Activated T-cell treated with anti-CD3 and anti-CD28 coated beads for 1 hour (primary cell): ENCODE data around the gene METRNL.

Experiments used
- DNase-seq: peaks from one replicate; pipeline ENCODE4 v3.0.0-alpha.2; 2020; ENCODE audit warnings: low read depth

The METRNL gene

DNA sequence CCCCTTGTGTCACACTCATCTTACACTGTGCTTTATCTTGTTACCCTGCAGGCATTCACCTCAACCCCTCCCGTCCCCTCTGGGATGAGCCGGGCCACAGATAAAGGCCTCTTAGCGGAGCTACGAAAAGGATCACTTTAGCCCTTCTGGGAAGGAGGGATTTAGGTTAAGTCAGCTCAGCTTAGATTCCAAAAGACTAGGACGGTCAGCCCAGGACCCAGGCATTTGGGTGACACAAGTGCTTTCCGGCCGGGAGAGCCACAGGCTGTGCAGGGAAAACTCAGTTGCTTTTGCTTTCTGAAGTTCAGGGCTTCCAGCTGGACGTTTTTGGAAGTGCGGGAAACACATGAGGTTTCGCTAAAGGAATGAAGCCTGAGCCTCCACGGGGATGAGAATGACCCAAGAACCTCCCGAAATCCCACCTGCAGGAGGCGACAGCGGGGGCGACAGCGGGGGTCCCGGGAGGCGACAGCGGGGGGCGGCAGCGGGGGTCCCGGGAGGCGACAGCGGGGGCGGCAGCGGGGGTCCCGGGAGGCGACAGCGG, 11.6 kb upstream of the METRNL start:
- no peak for DNase-seq

DNA sequence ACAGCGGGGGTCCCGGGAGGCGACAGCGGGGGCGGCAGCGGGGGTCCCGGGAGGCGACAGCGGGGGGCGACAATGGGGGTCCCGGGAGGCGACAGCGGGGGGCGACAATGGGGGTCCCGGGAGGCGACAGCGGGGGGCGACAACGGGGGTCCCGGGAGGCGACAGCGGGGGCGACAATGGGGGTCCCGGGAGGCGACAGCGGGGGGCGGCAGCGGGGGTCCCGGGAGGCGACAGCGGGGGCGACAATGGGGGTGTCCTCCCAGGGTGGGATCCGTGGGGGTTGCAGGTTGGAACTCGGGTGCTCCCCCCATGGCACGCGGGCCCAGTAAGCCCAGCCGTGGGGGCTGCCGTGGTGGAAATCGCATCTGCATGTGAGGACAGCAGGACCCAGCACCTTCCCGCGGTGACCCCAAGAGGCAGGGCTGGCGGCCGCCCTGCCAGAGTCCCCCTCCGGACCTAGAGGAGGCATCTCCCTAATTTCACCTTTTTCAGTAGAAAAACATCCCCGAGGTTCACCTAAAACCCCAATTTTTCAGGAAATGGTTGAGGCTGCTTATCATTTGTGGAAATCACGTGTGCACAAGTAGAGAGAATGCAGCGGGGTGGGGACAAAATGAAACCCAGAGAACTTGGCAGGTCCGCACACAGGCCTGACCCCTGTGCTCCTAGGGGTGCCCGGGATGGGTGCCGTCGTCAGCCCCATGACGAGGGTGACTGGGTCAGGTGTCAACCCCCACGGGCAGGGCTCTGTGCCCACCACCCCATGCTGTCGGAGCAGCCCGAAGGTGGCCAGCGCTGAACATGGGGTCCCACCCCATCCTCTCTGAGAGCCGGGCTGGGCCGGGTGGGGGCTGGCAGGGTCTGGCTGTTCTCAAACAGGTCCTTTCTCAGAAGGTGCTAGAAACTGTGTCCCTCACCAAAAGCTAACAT, 10.5 kb upstream of the METRNL start:
- no peak for DNase-seq

DNA sequence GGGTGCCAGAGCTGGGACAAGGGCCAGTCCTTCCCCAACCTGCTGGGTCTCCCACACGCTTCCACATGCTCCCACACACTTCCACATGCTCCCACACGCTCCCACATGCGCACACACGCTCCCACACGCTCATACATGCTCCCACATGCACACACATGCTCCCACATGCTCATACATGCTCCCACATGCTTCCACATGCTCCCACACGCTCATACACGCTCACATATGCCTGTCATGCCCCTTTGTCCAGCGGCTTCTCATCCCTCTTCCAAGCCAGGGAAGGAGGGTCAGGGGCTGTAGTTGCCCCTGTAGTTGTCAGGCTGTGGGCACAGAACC, 9.9 kb upstream of the METRNL start:
- no peak for DNase-seq

- DNase-seq, result no peak
Measured at GRCh38 chr17:83069931-83070742, 9.3 kb upstream of the METRNL start.

DNA sequence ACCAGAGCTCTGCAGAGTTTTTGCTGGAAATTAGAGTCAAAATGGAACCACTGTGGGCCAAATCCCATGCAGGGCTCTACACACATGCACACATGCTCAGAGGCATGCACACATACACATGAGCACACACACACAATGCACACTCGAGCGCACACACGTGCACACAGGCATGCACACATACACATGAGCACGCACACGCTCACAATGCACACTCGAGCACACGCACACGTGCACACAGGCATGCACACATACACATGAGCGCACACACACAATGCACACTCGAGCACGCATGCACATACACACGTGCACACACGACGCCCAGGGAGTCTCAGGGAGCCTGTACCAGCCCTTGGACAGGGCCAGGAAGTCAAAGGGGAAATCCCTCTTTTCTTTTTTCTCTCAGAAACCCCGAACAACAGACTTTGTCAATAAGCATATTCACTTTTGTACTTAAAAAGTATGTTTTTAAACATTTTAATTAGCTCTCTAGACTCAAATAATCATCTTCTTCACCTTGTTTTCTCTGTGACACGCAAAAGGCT, 8.5 kb upstream of the METRNL start:
- no peak for DNase-seq

GRCh38 chr17:83071365-83071764, 8.0 kb upstream of the METRNL start:
- no peak for DNase-seq

DNA sequence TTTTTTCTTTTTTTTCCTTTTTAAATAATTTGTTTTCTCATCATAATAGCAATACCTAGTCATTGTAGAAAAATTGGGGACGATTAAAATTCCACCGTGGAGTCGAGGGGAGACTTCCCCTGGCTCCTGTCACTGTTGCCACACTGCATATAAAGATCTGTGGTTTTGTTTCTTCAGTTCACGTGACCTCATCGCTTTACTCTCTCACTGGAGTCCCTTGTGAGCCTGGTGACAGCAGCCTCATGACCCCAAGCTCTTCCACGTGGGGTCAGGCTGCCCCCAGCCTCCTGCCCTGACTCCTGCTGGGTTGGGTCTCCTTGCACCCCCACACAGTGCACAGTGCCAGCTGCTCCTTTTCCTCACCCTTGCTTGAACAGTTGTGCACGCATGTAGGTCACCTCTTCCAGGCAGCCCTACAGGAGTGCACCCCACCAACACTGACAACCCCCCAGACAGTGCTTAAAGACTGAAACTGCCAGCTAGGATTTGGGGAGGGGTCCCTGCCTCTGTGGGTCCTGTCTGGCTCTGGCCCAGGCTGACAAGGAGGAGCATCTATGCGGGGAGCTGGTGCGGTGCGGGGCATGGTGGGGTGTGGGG, 7.3 kb upstream of the METRNL start:
- no peak for DNase-seq

DNA sequence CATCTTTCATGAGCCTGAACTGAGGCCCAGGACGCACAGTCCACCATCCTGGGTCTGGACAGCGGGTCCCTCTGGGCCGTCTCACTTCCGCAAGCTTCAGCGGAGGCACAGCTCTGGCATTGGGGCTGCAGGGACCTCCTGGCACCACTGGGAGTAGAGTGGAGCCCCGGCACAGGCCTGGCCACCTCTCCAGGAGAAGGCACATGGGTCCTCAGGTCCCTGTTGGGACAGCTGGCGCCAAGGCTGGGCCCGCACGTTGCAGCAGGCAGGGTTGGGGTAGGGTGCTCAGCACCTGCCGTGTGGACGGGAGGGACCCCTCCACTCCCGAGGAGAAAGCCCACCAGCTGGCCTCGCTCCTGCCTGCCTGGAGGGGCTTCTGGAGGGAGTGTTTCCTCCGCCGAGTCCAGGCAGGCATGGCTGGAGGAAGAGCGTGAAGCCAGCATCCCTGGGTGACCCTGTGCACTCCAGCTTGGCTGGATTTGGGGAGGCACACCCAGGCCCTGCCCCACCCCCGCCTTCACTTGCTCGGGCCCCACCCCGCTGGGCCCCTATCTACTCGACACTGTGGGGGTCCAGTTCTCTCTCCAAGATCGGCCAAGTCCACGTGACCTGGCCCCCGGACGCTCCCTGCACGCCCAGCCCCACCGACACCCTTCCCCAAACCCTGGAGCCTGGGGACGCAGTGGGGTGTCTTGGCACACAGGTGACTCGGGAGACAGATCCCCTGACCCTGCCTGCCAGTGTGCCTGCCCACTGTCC, 6.6 kb upstream of the METRNL start:
- no peak for DNase-seq

DNA sequence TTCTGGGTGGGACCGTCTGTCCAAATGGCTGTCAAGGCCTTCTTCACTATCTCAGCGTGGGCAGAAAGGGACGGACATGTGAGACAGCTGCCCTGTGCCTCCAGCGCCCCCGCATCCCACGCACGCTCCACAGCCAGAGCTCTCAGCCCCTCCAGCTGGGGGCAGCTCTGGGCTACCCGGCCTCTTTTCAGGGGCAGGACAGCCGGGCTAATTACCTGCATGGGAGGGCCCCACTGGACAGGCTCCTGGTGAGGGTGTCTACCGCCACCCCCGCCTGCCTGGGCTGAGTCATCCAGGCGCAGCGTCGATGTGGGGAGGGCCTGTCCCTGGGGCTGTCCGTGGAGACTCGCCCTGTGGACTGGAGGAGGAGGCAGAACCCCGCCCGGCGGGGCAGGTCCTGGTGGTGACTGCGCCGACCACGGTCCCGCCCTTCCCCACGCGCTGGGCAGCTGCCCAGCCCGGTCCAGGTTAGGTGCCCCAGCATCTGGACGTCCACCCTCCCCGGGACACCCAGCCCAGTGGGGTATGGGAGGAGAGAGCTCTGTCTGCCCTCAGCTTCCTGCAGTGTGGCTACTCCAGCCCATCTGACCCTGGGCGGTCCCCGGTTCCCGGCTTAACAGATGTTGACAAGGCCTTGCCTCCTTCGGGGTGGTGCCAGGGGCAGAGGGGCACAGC, 5.9 kb upstream of the METRNL start:
- DNase-seq, result no peak

GRCh38 chr17:83074486-83075223, 4.8 kb upstream of the METRNL start:
- DNase-seq, result no peak

DNA sequence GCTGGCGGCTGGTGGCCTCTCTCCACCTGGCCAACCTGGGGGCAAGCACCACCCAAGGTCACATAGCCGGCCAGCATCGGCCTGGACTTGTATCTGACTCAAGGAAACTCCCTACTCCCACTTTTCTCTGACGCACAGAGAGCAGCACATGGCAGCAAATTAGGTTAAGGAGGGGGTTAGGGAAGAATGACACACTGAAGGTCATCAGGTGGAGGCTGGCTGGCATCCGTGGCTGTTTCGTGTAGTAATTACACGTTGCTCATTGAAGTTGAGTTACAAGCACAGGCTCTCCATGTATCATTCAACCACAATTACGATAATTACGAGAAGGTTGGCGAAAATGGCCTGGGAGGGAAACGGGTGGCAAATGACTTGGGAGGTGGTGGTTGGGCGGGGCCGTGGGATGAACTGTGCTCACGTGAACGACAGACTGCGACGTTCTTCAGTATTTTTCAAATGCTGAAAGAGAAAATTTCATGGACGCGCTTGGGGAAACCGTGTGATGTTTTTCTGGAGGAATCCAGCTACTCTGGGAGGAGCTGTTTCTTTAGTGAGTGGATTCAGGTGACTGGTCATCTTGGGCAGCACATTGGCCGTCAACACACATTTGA, 4.0 kb upstream of the METRNL start:
- no peak for DNase-seq

- no peak for DNase-seq
Measured at GRCh38 chr17:83076938-83077337, 2.5 kb upstream of the METRNL start.

- DNase-seq, result no peak
Measured at GRCh38 chr17:83077411-83077810, 2.0 kb upstream of the METRNL start.

DNA sequence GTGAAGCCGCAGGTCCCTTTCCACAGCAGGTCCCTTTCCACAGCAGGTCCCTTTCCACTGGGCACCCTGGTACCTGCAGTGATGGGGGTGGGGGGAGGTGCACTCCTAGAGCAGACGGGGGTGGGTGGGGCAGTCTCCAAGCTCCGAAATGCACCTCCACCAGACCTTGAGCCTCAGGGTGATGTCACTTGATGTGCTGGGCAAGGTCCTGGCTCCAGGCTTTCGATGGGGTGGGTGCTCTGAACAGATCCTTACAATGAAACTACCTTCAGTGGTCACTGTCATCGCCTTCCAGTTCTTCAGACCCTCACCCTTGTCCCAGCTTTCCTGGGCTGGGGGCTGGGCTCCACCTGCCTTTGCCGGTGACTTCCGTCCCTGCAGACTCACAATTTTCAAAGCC, 1.5 kb upstream of the METRNL start:
- no peak for DNase-seq

- no peak for DNase-seq
Measured at GRCh38 chr17:83078378-83079351, 744 bp upstream of the METRNL start.

DNA sequence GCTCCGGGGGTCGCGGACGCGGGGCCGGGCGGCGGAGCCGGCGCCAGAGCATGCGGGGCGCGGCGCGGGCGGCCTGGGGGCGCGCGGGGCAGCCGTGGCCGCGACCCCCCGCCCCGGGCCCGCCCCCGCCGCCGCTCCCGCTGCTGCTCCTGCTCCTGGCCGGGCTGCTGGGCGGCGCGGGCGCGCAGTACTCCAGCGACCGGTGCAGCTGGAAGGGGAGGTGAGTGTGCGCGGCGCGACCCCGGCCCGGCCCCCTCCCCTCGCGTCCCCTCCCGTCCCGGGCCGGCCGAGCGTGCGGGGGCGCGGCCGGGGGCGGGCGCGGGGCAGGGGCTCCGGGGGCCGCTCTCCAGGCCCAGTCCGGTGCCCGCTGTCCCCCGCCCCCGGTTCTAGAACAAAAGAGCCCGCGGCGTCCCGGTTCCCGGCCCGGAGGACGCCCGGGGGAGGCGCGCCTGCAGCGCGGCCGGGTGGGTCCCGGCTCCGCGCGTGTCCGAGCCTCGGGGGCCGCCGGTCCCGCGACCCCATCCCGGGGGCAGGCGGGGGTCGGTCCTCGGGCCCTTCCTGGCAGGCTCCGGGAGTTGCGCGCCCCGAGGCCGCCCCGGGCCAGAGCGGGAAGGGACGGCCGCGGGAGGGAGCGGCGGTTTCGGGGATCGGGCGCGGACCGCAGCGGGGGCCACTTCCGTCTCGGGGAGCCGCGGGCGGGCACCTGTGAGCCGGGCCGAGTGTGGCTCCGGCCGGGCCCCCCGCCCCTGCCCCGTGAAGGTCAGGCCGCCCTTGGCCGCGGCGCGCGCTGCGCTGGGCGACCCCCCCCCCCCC, 563 bp downstream of the METRNL start:
- no peak for DNase-seq

DNA sequence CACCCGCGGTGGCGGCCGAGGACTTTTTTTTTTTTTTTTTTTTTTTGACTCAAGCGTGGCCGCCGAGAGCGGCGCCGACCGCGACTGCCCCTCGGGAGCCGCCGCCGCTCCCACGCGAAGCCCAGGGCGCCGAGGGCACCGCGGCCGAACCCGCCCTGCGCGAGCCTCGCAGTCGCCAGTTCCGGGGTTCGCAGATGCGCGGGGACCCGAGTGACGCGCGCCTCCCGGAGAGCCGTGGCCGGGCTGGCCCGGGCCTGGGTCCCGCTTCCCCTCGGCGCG, 1.1 kb downstream of the METRNL start:
- no peak for DNase-seq
